Kidney (tissue), 14 donors: Measurements from ENCODE around the gene SORCS2. TPM values are rescaled to one million over a fixed set of nuclear protein-coding genes. Genes with fewer than 3 reads are reported as not detected.
A peak's percentile ranks its signal among the peaks of the same experiment; 100 is the strongest.

Experiments
- DNase-seq, 5 donors: peaks; one replicate each; pipeline ENCODE4 v3.0.0-alpha.2; 2013 to 2020
- FAIRE-seq: peaks from 2 replicates; lab custom pipeline; 2012; peaks lifted over from hg19 to GRCh38; lab: Jason Lieb, UNC
- H3K27ac ChIP-seq, 2 donors: one replicate each; pipeline ENCODE4 v1.7.0; 2013; ENCODE audit warnings: low read depth in 2 of 2, low read length in 2 of 2, inconsistent platforms in 1 of 2
- H3K27me3 ChIP-seq: one replicate; pipeline ENCODE4 v1.7.1; 2013; ENCODE audit warnings: low read length, inconsistent platforms; ENCODE audit not compliant: control insufficient read depth, insufficient read depth
- H3K36me3 ChIP-seq, 3 donors: one replicate each; pipeline versions ENCODE4 v1.7.0 to v1.7.1; 2013; ENCODE audit warnings: low read length in 3 of 3, control low read depth in 1 of 3, inconsistent platforms in 1 of 3; ENCODE audit not compliant: insufficient read depth in 3 of 3, control insufficient read depth in 2 of 3
- H3K4me1 ChIP-seq, 3 donors: one replicate each; pipeline versions ENCODE4 v1.7.0 to v1.7.1; 2013; ENCODE audit warnings: low read length in 3 of 3, inconsistent platforms in 1 of 3, low read depth in 1 of 3; ENCODE audit not compliant: control insufficient read depth in 2 of 3, insufficient read depth in 2 of 3
- H3K4me3 ChIP-seq, 3 donors: one replicate each; pipeline versions ENCODE4 v1.7.0 to v1.8.1; 2013; ENCODE audit warnings: low read length in 3 of 3, control low read depth in 1 of 3, inconsistent platforms in 1 of 3
- H3K9ac ChIP-seq, 3 donors: one replicate each; pipeline versions ENCODE4 v1.7.0 to v1.7.1; 2013; ENCODE audit warnings: low read length in 3 of 3, control low read depth in 1 of 3, inconsistent platforms in 1 of 3
- H3K9me3 ChIP-seq, 3 donors: one replicate each; pipeline versions ENCODE4 v1.7.0 to v1.7.1; 2013; ENCODE audit warnings: low read length in 3 of 3, control low read depth in 1 of 3, inconsistent platforms in 1 of 3; ENCODE audit not compliant: control insufficient read depth in 2 of 3, insufficient read depth in 1 of 3
- intact Hi-C: fragments of 100-400 bp; cut with DNase I; formaldehyde crosslinking; loops from one replicate; pipeline ENCODE4 v1.11.1; 2022
- polyA plus RNA-seq: library from polyadenylated mRNA; stranded (reverse); fragments of 350-450 nt; fragmentation: Illumina TruSeq; extraction: RNeasy Lipid Tissue Mini Kit (QIAGEN cat#74804); gene quantifications from one replicate; pipeline ENCODE4 v1.2.3, GENCODE V29; 2014; ENCODE audit warnings: low read depth, low replicate concordance; ENCODE audit not compliant: insufficient read depth
- total RNA-seq: library from RNA; stranded (reverse); fragmentation: NEBNext Ultra II Directional; extraction: Animal tissue kit (Norgen Biotek cat#: 25700); gene quantifications from one replicate; pipeline ENCODE4 v1.2.1, GENCODE V29; 2021
- TF ChIP-seq, protein P1 (sequence below): IDR thresholded peaks from 3 replicates; pipeline ENCODE4 v1.5.1; 2012; ENCODE audit warnings: mild to moderate bottlenecking, moderate library complexity, borderline replicate concordance; ENCODE audit not compliant: insufficient read depth; ENCODE audit errors: extremely low read depth
- donor health status: control.
- donor health status: control.
- donor health status: control.
- donor health status: control.
- donor health status: control.
- donor health status: DM: yes; HTN: yes; CAD: no.
- donor health status: Normal renal cell carcinoma (clear cell type).

SORCS2 gene
- total and polyA plus RNA-seq, 2 donors from 2014 or later, result 6.1 to 9.1 TPM

DNA sequence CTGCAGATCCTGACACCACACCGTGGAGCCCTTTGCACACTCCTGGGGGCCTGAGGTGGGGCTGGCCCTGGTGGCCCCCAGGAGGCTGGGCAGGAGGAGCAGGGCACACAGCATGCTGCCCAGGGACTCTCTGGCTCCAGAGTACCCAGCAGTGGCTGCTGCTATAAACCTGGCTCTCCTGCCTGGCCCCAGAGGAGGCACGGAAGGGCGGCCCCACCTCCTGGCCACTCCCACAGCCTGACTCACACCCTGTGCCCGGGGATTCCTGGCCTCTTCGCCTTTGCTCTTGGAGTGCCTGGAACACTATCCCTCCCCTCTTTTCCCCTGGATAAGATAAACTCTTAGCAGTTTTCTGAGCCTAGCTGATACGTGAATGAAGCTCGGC lies 242.4 kb downstream of the SORCS2 start, which contains the start of gene PSAPL1:
Gene PSAPL1, minus strand, starts transcription at position 165 of the 385 bp plus-strand sequence. Its CDS starts 51 bp downstream, at position 114.
- H3K4me1 ChIP-seq, result no peaks in the 10 kb centered on the region
- H3K27ac ChIP-seq, result no peak within 1 kb of the TSS
- no peaks in the 10 kb centered on the region for H3K27me3 ChIP-seq
- no peaks in the 10 kb centered on the region for H3K36me3 ChIP-seq
- TF ChIP-seq, protein P1, sequence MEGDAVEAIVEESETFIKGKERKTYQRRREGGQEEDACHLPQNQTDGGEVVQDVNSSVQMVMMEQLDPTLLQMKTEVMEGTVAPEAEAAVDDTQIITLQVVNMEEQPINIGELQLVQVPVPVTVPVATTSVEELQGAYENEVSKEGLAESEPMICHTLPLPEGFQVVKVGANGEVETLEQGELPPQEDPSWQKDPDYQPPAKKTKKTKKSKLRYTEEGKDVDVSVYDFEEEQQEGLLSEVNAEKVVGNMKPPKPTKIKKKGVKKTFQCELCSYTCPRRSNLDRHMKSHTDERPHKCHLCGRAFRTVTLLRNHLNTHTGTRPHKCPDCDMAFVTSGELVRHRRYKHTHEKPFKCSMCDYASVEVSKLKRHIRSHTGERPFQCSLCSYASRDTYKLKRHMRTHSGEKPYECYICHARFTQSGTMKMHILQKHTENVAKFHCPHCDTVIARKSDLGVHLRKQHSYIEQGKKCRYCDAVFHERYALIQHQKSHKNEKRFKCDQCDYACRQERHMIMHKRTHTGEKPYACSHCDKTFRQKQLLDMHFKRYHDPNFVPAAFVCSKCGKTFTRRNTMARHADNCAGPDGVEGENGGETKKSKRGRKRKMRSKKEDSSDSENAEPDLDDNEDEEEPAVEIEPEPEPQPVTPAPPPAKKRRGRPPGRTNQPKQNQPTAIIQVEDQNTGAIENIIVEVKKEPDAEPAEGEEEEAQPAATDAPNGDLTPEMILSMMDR, result no peak
- H3K9ac ChIP-seq, result no peak within 1 kb of the TSS
- intact Hi-C loops, result no loop called here
- peak in 1 of 5 donors; percentile 49 for DNase-seq
- H3K9me3 ChIP-seq, result peaks cover 0 to 3% (median 0%) of the 10 kb centered on the region in 3 donors
- H3K4me3 ChIP-seq, result no peak within 1 kb of the TSS
- FAIRE-seq, result no peak

DNA sequence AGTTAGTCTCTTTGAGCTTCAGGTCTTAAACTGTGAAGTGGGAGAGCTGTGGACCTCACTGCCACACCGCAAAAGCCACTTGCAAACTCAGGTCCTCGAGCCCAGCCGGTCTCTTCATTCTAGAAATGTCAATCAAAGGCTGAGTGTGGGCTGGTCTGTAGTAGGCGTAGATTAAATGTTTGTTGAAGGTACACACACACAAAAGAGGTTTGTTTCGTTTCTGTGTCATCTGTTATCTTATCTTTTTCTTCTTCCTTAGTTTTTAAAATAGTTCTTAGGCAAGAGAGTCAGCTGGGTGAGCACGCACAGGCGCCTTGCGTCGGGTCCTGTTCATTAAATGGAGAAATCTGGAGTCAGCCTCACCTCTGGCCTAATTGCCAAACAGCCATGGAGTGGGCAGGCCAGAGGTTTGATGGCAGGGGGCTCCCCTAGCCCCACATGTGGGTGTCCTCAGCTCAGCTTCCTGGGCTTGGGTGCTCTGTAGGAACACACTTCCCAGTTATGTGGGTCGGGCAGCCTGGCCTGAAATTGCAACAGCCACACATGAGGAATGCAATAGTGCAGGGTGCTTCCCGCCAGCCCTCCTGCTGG lies 243.2 kb downstream of the SORCS2 start:
- Histone ChIP-seq H3K9ac (no peak overlapping the region), H3K27ac (no peak overlapping the region), H3K36me3 (no peaks in the 10 kb centered on the region), H3K4me1 (no peaks in the 10 kb centered on the region), H3K9me3 (peaks cover 0 to 3% (median 0%) of the 10 kb centered on the region in 3 donors), H3K4me3 (no peak overlapping the region), H3K27me3 (no peaks in the 10 kb centered on the region)
- DNase-seq (peak in 1 of 5 donors; percentile 4), FAIRE-seq (no peak)
- intact Hi-C loops, result no loop called here
- TF ChIP-seq, protein P1, result no peak

DNA sequence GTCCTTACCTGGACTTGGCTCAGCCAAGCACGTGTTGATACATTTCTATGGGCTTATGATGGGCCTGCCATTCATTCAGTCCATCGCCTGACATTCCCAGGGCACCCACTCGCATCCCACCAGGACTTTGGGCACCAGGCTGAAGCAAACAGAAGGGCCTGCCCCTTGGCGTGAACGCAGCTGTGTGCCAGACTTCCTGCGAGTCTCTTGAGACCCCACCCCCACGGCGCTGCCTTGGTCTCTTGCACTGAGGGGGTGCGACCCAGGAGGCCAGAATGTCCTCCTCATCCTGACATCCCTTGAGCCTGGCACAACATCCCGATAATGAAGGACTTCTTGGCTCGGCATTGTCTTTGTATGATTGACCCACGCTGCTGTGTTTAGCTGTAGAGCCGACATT lies 243.9 kb downstream of the SORCS2 start:
- H3K36me3 ChIP-seq, result no peaks in the 10 kb centered on the region
- FAIRE-seq (no peak), DNase-seq (no peak)
- H3K27me3 ChIP-seq, result no peaks in the 10 kb centered on the region
- no peaks in the 10 kb centered on the region for H3K4me1 ChIP-seq
- H3K9ac ChIP-seq, result no peak overlapping the region
- H3K4me3 ChIP-seq, result no peak overlapping the region
- TF ChIP-seq, protein P1, result no peak
- H3K27ac ChIP-seq, result no peak overlapping the region
- H3K9me3 ChIP-seq, result peaks cover 0 to 3% (median 0%) of the 10 kb centered on the region in 3 donors
- intact Hi-C loops, result no loop called here
